ENCODE measurements around the gene EPB41L1. TPM values are rescaled to one million over a fixed set of nuclear protein-coding genes. Genes with fewer than 3 reads are reported as not detected.

The EPB41L1 gene
- total RNA-seq, 1 donor from 2014 or later, result 11.9 TPM

DNA sequence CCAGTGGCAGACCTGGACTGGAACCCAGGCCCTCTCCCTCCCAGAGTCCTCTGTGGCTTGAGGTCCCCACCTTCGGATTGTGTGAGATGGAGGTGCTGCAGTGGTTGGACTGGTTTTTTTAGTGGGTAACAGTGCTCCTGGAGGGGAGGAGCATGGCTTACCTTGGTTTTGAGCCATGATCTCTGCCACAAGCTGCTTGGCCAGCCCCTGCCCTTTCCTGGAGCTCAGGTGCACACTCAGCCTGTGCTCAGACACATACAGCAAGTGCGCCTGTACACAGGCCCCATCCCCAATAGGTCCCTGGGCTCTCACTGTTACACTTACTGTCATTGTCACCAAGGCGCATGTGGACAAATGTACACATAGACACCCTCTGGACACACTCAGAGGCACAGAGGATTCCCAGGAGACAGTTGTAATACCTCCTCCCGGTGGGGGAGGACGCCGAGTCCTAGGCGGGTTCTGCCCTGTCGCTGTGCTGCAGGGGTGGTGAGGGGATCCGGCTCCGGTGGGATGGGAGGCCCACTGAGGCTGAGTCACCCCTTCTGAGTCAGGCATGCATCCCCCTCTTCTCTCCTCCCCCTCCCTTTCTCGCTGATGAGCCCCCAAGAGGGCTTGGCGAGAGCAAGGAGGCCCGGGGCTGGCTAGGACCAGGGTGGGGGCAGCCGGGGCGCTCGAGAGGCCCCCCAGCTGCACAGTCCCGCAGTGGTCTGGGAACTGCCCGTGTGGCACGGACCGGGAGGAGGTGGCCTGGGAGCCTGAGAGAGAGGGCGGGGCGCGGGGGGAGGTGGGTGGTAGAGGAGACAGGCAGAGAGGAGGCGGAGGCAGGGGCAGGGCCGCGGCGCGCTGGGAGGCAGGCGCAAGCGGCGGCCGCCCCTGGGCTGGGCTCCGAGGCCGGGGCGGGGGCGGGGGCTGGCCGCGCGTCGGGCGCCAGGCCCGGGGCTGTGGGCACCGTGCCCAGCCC is 522 bp upstream of the EPB41L1 start:
- no peak for DNase-seq (ENCODE audit: low read depth, low spot score)

DNA sequence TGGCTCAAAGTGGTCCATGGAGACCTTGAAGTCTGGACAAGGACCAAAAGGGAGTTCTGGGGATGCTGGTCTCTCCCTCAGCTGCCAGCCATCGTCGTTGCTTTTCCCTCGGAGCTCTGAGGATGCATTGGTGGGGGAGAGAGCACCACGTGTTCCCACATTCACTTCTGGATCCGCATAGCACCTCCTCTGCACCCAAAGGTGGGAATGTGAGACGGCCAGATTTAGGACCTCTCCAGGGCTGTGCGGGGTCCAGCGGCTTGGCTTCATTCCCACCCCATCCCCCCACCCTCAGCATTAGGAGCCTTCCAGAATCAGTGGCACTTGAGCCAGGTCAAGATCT is 1.1 kb downstream of the EPB41L1 start:
- DNase-seq (ENCODE audit: low read depth, low spot score), result no peak

DNA sequence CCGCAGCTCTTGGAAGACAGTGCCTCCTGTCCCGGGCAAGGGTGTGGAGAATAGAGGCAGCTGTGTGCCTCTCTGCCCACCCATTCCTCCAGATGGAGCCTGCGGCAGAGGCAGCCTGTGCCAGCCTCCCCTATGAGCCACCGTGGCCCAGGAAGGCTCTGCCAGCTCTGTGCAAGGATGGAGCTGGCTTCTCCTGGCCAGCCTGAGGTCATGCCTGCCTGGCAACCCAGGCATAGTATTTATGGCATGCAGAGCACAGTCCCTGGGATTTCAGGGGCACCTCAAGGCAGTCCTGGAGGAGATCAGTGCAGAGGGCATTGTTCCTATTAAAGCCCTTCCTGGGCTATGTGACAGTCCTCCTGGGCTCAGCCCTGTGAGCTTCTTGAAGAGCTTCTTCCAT is 1.5 kb downstream of the EPB41L1 start:
- no peak for DNase-seq (ENCODE audit: low read depth, low spot score)

DNA sequence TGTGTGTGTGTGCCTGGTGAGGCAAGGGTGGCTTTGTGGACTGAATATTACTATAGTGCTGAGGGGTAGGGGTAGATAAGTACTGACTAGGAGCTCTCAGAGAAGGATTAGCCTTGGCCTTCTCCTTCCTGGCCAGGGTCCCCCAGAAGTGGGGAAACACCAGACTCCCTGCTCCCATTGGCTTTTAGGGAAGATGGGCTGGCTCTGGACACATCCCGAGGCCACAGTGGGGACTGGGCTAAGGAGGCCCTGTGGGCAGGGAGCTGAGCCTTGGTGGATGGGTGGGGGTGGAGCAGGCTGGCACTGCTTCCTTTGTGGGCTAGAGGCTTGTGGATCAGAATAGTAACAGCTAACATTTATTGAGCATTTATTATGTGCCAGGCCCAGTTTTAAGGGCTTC is 3.1 kb downstream of the EPB41L1 start:
- no peak for DNase-seq (ENCODE audit: low read depth, low spot score)

DNA sequence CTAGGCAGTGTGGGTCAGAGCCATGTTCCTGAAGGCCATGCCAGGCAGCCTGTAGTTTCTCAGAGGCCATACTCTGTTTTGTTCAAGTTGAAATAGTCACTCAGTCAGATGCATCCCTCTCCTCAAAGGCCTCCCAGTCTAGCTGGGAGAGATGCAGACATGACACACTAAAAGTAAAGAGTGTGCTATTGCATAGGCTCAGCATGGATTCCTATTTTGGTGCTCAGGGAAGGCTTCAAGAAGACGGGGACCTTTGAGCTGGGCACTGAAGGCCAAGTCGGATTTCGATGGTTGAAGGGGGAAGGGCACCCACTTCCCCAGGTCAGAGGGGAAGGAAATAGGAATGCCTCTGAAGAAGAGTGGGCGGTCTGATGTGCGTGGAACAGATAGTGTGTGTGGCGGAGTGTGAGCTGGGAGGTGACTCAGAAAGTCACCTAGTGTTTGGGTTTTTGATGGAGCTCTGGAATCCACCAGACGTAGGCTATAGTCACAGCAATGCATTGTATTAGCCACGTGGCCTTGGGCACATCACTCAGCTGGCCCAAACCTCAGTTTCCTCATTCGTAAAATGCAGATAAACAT is 3.7 kb downstream of the EPB41L1 start:
- DNase-seq (ENCODE audit: low read depth, low spot score), result no peak

DNA sequence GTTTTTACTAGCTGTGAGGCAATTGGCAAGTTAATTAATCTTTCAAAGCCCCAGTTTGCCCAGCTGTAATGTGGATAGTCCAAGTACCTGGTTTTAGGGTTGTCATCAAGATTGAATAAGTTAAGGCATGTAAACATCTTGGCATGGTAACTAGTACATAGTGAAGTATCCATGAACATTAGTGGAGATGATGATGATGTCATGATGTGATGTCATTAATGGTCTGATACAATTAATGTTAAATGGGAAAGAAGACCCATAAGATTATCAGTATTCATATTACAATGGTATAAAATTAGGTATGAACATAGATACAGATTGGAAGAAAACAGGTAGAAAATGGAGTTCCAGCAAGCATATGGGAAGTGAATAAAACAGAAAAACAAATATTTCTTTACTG is 5.3 kb downstream of the EPB41L1 start:
- no peak for DNase-seq (ENCODE audit: low read depth, low spot score)

DNA sequence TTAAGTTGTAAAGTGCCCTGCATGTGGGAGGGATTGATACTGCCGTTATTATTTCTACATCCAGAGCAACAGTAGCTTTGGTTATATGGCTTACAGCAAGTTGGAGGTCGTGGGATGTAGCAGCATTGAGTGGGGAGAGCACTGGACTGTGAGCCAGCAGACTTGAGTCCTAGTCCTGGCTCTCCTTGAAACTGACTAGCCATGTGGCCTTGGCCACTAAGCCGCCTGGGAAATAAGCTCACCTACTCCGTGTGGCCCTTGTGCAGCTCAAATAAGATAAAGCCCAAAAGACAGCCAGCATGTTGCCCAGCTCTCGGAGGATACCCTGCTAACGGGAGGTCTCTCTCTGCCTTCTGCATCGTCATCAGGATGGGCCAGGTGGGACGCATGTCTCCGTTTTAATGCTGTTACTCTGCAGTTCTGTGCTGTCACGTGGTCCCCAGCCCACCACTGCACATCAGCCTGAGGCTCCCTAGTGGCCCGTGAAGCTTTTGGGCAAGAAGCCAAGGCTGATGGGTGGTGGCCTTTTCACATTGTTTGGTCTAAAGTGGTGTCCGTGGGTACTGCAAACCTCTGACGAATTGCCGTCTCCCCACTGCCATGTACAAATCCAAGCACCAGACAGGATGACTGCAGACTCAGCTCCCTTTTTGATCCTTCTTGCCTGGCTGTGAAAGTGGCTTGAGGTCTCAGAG is 7.9 kb downstream of the EPB41L1 start:
- DNase-seq (ENCODE audit: low read depth, low spot score), result no peak

DNA sequence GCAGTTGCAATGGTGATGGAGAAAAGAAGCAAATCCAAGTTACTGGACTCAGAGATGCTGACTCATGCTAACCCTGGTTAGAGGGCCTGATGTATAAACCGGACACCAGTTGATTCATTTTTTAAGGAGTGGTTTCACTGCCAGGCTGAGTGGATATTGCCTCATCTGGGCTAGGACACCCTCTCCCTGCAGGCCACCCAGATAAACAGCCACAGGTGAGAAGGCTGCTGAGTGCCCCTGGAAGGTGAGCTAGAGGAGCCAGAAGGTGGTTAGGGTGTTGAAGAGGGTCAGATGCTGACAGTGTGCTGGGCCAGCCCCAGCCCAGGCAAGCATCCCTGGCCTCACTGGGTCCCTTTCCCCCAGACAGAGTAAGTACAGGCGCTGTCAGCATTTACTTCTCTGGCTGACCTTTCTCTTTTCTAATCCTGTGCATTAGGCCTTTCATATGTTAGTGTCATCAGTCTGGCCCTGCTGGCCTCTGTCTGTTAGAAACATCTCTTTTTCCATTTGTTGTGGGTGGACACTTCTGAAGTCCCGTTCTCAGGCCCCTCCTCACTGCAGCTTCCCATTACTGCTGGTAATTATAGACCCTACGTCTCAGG is 13.5 kb downstream of the EPB41L1 start:
- DNase-seq (ENCODE audit: low read depth, low spot score), result no peak

DNA sequence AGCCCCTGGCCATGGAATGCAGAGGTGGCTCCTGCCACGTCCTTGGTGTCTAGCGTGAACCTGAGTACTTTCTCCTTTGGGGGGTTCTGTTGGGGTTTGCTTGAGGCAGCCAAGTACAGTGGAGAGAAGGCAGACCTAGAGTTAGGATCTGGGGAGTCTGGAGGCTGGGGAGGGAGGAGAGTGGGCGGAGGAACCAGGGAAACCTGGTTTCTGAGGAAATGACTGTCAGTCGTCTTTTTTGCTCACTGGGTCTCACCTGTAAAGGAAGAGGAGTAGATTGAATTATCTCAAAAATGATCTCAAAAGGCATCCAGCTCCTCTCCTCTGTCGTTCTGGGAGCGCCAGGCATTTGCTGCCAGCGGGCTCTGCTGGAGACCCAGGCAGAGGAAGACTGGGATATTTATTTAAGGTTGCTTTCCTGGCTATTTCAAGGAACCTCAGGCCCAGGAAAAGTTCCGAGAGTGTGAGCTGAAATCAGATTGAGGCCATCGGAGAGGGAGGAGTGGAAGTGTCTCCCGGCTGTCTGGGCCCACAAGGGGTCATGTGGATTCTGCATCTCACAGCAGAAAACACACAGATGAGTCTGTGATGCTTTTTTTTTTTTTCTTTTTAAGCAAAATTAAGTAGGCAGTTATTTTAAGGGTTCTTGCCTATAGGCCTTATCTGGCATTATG is 16.1 kb downstream of the EPB41L1 start:
- no peak for DNase-seq (ENCODE audit: low read depth, low spot score)

DNA sequence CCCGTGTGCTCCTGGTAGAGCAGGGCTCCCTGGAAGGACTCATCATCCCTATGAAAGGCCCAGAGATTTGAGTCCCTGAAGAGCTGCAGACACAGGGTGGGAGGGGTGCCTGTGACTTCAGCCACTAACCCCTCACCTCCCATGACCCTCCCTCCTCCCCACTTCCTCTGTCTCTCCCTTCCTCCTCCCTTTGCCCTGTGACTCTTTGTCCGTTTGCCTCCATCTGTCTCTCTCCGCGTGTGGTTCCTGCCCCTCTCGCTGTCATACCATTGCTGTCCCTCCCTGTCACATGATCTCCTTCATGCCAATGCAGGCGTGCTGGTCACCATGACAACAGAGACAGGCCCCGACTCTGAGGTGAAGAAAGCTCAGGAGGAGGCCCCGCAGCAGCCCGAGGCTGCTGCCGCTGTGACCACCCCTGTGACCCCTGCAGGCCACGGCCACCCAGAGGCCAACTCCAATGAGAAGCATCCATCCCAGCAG is 19.0 kb downstream of the EPB41L1 start:
- no peak for DNase-seq (ENCODE audit: low read depth, low spot score)

DNA sequence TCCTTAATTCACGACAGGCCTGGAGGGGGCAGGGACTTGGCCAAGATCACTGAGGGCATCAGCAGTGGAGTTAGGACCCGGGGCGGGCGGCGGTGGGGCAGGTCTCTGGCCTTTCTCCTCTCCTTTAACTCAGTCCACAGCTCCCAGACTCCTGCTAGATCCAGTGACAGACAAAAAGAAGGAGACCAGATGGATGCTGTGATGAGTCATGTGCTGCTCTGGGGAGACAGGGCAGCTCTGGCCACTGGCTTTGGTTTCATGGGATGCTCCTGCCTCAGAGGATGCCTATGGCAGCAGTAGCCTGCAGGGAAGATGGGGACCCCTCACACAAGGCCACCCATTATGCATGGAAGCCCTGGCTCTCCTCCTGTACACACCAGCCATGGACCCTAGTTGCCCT is 20.5 kb downstream of the EPB41L1 start:
- DNase-seq (ENCODE audit: low read depth, low spot score), result no peak

DNA sequence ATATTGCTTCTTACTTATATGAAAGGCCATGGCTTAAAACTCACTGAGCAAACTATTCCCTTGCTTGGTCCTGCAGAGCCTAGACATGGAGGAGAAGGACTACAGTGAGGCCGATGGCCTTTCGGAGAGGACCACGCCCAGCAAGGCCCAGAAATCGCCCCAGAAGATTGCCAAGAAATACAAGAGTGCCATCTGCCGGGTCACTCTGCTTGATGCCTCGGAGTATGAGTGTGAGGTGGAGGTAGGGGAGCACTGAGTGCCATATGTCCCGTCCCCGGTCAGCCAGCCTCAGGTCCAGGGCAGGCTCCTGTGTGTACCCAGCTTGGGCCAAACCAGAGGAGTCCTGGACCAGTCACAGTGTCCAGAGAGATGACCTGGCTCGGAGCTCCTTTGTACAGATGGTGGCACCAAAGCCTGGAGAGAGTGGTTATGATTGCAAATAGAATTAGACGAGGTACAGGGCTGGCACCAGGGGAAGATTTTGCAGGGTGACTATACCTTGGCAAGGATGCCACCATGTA is 21.0 kb downstream of the EPB41L1 start:
- DNase-seq (ENCODE audit: low read depth, low spot score), result no peak

DNA sequence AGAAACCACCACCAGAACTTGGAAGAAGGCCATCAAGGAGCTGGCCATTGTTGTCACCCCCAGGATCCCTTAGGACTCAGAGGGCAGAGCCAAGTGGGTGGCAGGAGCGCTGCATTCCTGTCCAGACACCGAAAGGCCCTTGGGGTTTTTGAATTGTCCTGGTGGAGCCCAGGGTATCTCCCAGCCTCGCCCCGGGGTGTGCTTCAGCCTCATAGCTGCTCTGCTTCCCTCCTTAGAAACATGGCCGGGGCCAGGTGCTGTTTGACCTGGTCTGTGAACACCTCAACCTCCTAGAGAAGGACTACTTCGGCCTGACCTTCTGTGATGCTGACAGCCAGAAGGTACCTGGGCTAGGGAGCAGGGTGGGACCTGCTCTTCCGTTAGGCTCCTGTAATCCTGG is 23.2 kb downstream of the EPB41L1 start:
- DNase-seq (ENCODE audit: low read depth, low spot score), result no peak

DNA sequence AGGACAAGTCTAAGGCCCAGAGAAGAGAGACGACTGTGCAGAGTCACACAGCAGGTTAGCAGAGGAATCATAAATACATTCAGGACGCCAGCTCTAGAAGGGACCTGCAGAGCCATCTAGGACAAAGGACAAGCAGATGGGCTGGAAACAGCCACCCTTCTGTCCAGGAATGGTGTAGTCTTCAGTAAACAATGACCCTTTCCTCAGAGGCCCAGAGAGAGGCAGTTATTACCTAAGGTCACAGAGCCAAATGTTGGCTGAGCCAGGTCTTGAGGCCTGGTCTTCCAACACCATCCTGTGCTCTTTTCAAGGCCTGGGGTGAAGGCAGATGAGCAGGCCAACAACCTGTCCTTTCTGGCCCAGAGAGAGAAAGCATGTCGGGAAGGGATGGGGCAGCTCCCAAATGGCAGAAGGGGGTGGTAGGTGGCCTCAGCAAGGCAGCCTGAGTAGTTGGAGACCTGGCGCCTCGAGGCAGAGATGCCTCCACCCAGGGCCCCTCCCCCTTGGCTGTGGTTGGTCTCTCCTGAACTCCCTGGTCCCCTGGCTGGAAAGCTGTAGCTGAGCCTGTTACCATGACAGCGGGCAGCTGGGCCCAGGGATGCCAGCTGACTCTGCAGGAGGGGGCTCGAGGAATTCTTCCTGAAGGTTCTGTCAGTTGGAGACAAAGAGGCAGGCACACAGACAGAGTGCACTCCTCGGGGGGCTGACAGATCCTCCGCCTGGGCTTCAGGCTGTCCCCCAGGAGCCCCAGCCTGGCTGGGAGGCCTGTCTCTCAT is 24.8 kb downstream of the EPB41L1 start:
- DNase-seq (ENCODE audit: low read depth, low spot score), result no peak

DNA sequence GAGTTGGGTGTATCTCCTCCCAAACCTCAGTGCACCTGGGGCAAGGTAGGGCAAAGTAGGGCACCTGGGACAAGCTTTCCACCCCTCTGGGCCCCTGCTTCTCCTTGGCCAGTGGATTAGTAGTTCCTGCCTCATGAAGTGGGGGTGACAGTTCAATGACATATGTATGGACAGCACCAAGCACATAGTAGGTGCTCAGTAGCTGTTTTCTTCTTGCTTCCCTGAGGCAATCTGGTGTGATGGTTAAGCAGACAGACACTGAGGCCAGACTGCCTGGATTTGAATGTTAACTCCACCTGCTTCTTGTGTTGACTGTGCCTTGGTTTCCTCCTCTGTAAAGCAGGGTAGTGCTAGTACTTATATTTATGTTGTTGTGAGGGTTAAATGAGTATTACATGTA is 25.8 kb downstream of the EPB41L1 start:
- DNase-seq (ENCODE audit: low read depth, low spot score), result no peak

DNA sequence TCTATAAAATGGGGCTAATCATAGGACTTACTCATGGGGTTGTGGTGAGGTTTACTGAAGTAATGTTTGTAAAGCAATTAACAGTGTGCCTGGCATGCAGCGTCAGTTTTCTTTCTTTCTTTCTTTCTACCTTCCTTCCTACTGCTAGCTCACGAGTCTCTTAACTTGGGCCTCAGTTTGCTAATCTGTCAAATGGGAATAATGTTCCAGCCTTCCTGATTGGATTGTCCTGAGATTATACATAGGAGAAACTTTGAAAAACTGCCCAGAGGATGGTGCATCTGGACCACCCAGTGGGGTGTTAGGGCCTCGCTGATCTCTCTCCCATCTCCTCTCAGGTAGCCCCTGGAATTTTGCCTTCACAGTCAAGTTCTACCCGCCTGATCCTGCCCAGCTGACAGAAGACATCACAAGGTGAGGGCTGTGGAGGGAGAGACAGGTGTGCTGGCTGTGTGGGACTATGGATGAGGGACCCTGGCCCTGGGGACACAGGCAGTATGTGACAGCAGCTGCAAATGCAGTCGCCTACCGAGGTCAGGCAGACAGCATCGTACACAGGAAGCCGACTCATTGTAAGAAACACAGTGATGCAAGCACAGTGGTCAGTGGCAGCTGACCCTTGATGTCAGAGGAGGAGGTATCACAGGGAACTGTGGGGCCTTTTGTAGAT is 27.5 kb downstream of the EPB41L1 start:
- DNase-seq (ENCODE audit: low read depth, low spot score), result peak; percentile 11

DNA sequence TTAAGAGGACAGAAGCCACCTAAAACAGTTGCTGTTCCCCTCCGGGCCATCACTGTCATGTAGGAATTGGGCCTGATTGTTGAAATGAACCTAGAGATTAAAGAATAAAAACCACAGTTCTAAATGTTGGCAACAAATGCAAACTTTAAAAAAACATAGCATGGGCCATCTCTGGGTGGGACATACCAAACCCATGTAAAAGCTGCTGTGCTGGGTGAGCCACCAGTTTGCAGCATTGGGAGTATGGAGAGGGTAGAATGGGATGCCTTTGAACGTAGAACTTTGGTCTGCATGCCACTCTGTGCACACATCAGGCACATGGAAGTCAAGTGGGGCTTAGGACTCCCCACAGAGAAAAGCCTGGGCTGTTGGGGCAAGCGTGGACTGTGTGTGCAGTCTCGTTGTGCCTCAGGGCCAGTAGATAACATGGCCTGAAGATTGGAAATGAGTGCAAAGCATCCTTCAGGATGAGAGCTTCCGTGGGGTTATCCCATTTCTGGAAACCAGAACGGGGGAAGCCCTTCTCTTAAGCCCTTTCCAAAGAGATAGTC is 28.1 kb downstream of the EPB41L1 start:
- DNase-seq (ENCODE audit: low read depth, low spot score), result no peak

DNA sequence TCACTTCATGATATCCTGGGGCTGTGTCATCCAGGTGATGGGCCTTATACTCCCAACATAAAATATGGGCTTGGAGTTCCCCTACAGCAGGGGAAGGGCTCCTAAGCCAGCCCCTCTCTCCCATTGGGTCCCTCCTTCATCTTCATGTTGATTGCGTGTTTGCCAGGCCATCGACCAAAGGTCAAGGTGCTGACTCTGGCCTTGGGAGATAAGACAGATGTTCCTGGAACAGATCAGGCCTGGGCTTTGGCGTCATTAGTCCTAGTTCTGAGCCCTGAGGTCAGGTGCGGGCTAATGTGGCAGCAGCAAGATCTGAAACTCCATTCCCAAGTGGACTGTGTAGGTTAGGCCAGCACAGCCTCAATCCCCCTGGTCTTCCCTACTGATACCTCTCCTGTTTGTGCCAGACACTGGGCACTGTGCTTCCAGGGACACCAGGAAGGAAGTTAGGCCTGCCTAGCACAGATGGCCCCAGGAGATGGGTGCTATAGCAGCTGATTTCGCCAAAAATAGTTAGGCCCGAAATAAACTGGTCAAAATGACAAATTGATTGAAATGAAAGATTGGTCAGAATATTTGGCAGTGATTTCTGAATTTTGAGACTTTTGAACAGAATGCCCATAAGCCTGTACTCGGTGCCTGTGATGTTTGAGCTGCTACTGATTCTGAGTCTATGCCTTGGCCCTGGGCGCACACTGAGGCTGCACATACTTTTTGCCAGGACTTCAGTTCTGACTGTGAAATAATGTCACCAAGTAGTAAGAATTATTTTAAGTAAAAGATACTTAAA is 28.8 kb downstream of the EPB41L1 start:
- DNase-seq (ENCODE audit: low read depth, low spot score), result no peak

Data from pulmonary artery endothelial cell (primary cell).